Left kidney (tissue), 2 donors: ENCODE data around the gene NEGR1. TPM values are rescaled to one million over a fixed set of nuclear protein-coding genes. Genes with fewer than 3 reads are reported as not detected.
A peak's percentile ranks its signal among the peaks of the same experiment; 100 is the strongest.

ENCODE experiments used
- DNase-seq: peaks from one replicate; pipeline ENCODE4 v3.0.0-alpha.2; 2013
- polyA plus RNA-seq: library from polyadenylated mRNA; unstranded; fragments of 120-200 nt; gene quantifications from one replicate; pipeline ENCODE4 v1.2.1, GENCODE V29; 2013; ENCODE audit not compliant: insufficient read length

Gene NEGR1
- polyA plus RNA-seq, 1 donor, result 4.9 TPM

GRCh38 chr1:72230746-72231145 lies 51.6 kb downstream of the NEGR1 start:
- DNase-seq, result no peak

DNA sequence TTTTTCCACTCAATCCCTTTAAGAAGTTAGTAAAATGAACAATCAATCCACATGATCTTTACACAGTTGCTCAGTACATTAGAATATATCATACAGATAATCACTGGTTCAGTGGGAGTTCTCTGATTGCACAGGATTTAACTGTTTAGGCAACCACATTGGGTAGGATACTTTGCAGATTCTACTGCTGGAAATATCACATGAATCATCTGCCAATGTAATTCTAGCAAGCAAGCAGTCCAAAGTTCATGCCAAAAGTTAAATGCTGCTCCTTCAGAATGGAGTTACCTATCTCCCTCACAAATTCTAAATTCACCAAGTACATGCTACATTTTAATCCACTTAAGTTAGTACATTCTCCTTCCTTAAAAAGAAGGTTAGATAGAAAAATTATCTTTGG lies 52.4 kb downstream of the NEGR1 start:
- DNase-seq, result no peak

- DNase-seq, result no peak
These were observed 54.7 kb downstream of the NEGR1 start for GRCh38 chr1:72227667-72228066.

- no peak for DNase-seq
These were observed 57.8 kb downstream of the NEGR1 start for GRCh38 chr1:72224506-72224905.

- DNase-seq, result no peak
These were observed 60.5 kb downstream of the NEGR1 start for GRCh38 chr1:72221811-72222210.

DNA sequence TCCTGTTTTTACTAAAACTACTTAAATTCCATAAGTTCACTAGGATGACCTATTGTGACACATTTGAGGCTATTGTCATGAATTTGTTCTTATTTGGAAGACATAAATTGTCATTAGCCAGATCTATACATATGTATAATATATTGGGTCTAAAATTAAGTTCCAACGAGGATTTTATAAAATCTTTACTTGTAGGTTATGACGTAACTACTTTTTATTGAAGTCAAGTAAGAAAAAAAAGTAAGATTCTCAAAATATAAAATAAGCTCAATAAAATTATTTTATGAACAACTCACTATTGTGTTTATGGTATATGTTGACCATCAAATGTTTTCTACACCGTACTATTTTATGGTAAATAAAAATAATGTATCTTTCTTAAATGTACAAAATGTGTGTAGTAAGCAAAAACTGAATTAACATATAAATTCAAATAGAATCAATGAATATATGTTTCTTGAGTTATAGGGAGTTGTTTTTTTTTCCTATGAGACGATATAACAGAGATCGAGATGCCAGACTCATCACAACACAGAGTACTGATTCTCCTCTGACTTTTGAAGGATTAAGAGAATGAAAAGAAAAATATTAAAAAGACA lies 64.1 kb downstream of the NEGR1 start:
- no peak for DNase-seq

GRCh38 chr1:72207059-72207458 lies 75.3 kb downstream of the NEGR1 start:
- DNase-seq, result no peak

DNA sequence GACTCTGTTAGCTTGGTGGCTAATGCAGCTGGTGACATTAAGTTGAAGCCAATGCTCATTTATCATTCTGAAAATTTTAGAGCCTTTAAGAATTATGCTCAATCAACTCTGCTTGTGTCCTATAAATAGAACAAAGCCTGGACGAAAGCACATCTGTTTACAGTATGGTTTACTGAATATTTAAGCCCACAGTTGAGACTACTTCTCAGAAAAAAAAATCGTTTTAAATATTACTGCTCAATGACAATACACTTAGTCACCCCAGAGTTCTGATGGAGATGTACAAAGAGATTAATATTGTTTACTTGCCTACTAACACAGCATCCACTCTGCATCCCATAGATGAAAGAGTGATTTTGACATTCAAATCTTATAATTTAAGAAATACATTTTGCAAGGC lies 79.6 kb downstream of the NEGR1 start:
- DNase-seq, result no peak

DNA sequence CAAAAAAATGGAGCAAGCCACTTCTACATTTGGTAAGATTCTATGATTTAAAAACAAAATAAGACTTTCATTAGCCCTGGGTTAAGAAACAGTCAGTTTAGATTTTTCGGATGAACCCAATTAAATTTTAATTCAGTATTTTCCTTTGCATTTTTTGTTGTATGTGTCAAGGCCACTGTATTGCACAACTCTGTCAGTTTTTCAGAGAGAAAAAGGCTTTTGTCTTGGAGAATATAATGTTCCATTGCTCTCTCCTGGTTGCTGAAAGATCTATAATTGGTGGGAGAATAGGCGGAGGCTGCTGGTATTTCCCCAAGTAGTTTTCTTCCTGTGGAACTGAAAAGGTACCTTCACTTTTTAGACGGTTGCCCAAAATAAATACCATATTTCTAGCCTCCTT lies 84.6 kb downstream of the NEGR1 start:
- no peak for DNase-seq

- no peak for DNase-seq
These were observed 95.5 kb downstream of the NEGR1 start for GRCh38 chr1:72186733-72187307.

- DNase-seq, result no peak
These were observed 98.1 kb downstream of the NEGR1 start for GRCh38 chr1:72184099-72184701.

- no peak for DNase-seq
These were observed 99.5 kb downstream of the NEGR1 start for GRCh38 chr1:72182859-72183258.

GRCh38 chr1:72178266-72178665 lies 104.1 kb downstream of the NEGR1 start:
- peak; percentile 3 for DNase-seq

DNA sequence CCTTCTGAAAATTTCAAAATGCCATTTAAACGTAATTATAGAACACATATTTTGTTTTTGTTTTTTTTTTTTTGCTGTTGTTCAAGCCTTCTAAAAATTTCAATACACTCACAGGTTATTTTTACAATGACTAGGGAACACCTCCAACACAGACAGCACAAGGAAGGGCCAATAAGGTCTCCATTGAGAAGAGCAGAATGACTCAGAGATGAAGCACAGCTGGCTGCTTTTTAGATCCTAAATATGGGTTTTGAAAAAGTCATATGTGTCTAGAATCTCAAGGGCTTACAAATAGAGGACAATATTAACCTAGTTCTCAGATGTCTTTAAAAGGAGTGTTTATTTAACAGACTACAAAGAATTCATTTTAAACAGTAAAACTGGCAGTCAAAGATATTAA lies 104.6 kb downstream of the NEGR1 start:
- DNase-seq, result no peak

DNA sequence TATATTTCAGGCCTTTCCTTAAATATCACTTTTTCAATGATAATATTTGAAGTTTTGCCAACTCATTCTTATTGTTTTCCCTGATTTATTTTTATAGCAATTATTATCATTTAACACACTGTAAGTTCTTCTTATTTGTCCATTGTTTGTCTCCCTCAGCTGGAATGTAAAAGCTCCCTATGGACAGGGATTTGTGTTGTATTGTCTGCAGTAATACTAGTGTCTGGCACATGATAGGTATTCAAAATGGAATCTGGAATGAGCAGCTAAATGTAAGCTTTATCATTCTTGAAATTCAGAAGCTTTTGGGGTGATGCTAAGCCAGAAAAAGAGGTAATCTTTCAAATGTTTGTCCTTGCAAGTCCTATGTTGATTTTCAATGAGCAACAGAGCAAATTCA lies 112.1 kb downstream of the NEGR1 start:
- DNase-seq, result no peak

GRCh38 chr1:72166426-72166825 lies 115.9 kb downstream of the NEGR1 start:
- no peak for DNase-seq

- DNase-seq, result no peak
These were observed 131.8 kb downstream of the NEGR1 start for GRCh38 chr1:72150508-72150907.

DNA sequence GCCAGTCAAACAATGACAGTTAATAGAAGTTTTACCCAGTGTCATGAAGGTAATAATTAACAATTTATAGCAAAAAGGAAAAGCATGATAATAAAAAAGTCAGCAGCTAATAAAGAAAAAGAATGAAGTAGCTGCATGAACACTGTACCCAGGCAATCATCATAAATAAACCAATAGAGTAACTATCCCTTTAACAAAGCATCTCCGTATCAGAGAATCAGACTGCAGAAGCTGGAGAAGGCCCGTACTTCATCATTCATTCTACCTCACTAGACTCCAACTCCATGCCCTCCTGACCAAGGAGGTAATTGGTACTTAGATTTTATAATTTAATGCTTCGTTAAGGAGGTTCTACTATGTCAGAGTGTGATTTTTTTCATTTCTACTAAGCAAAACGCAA lies 140.5 kb downstream of the NEGR1 start:
- DNase-seq, result no peak

DNA sequence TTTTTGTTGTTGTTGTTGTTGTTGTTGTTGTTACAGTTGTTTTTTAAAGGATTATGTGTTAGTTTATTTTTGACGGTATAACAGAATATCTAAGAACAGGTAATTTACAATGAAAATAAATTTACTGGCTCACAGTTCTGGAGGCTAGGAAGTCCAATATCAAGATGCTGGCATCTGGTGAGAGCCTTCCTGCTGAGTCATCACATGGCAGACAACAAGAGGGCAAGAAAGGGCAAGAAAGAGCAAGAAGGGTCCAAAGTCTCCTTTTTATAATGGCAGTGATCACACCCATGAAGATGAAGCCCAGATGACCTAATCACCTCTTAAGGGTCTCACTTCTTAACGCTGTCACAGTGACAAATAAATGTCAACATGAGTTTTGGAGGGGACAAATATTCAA lies 142.1 kb downstream of the NEGR1 start:
- no peak for DNase-seq

- no peak for DNase-seq
These were observed 144.7 kb downstream of the NEGR1 start for GRCh38 chr1:72137656-72138055.

DNA sequence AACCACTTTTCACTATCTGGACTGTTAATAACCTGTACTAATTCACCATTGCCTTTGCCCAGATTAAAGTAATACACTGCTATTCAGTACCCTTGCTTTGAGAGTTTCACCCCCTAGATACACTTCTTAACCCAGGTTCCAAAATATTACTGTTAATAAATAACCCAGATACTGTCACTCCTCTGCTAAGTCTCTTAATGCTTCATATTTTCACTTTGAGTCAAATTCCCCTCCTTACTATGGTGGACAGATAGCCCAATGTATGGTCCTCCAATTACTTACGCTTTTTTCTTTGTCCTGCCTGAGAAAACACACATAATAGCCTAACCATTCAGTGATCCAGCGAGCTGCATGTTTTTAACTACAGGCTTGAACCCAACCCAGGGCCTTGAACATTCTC lies 152.5 kb downstream of the NEGR1 start:
- no peak for DNase-seq

- DNase-seq, result peak; percentile 13
These were observed 160.0 kb downstream of the NEGR1 start for GRCh38 chr1:72122099-72122880.

GRCh38 chr1:72119491-72119890 lies 162.8 kb downstream of the NEGR1 start:
- DNase-seq, result no peak
